Measurements from ENCODE around the gene ABCF3.

DNA sequence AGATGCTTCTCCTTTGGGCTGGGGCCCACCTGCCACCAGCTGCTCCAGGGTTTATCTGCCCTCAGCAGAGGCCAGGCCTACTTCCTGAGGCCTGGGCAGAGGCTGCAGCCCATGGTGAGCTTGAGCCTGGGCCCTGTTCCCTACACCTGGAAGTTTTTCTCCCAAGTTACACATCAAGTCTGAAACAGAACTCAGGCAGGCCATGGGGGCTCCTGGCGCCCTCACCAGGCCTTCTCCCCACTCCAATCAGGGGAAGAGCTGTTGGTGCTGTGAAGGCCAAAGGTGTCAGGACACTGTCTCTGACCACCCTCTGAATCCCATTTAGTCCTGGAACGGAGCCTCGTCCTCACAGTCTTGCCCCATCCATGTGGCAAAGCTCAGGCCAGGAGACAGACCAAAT lies 50.6 kb downstream of the ABCF3 start:
- TF ChIP-seq, protein P1, sequence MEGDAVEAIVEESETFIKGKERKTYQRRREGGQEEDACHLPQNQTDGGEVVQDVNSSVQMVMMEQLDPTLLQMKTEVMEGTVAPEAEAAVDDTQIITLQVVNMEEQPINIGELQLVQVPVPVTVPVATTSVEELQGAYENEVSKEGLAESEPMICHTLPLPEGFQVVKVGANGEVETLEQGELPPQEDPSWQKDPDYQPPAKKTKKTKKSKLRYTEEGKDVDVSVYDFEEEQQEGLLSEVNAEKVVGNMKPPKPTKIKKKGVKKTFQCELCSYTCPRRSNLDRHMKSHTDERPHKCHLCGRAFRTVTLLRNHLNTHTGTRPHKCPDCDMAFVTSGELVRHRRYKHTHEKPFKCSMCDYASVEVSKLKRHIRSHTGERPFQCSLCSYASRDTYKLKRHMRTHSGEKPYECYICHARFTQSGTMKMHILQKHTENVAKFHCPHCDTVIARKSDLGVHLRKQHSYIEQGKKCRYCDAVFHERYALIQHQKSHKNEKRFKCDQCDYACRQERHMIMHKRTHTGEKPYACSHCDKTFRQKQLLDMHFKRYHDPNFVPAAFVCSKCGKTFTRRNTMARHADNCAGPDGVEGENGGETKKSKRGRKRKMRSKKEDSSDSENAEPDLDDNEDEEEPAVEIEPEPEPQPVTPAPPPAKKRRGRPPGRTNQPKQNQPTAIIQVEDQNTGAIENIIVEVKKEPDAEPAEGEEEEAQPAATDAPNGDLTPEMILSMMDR (IDR thresholded peaks at IDR 0.05): no peak
- TF ChIP-seq EP300 (IDR thresholded peaks at IDR 0.05) (no peak), POLR2AphosphoS5 (IDR thresholded peaks at IDR 0.05) (no peak), POLR2A (IDR thresholded peaks at IDR 0.05) (no peak)

Measured in gastroesophageal sphincter (tissue), 3 donors.